GM18505 (cell line): ENCODE results near the gene TRIM9.
"Not testable (repeated sequence)": the region's sequence is repeated elsewhere in the genome, so short reads cannot be mapped to it uniquely, and the experiment has no call there.

Experiments
- ATAC-seq: cut with Tn5 transposase; IDR thresholded peaks from one replicate; pipeline ENCODE4 v1.9.1; 2021; ENCODE audit not compliant: unreplicated experiment
- POLR2A ChIP-seq: IDR thresholded peaks from 4 replicates; pipeline ENCODE4 v1.6.1; 2011; ENCODE audit warnings: borderline replicate concordance; ENCODE audit not compliant: insufficient read depth, insufficient read length; ENCODE audit errors: extremely low read depth

TRIM9 gene

DNA sequence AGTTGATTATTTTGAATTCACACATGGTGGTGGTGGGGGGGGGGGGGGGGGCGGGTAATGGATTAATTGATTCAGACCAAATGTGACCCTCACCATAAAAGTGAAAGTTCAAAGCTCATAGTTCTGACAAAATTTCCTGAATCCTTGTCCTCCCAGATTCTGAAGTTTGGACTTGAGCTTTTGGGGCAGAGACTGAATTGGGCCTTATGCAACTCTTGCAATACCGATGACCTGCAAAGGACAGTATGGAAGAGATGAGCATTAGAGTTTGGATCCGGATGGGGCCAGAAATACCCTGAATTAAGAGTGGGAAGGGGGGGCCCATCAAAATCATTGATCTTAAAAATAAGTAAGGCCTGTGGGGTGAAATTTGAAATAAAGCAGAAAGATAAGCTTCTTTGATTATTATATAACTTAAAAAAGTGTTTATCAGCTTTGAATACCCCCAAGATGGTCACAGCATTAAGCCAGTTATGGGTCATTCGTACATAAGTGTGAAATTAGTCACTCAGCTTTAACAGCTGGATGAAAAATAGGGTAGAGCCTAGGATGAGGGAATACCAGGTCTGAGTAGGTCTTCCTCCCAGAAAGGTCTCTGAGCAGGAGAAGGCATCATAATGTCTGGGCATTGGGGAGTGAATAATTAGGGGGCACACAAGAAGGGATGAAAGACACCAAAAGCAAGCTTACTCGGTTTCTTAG, 148.5 kb downstream of the TRIM9 start:
- TF ChIP-seq POLR2A: no peak
- ATAC-seq: no peak

DNA sequence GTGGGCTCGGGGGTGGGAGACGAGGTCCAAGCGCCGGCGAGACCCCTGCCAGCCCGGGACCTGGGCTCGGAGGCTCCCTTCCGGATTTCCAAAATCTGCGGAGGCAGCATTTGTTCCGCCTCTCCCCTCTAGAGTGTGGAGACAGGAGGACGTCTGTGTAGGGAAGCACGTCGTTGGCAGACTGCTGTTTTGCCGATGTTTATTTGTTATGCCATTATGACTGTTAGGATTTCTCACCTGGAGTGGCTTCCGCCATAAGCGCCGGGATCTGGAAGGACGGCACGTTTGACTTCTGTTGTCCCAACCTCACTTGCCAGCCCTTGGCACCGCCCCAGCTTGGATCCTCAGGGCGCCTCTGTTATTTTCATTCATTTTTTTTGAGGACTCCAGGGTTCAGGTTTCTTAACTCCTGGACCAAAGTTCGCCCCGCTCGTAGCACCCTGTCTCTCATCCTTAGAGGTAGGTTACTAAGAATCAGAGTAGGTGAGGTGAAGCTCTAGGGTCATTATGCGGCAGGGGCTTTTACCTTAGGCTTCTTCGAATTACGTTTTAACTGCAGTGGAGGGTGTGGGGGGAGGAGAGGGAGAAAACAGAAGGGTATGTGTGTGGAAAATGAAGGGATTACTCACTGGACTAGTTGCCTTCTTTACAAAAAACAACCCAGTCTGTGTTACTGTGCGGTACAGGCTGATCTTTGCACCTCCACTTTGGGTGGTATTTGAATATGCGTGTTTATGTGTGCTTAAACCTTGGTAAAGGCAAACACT, 150.1 kb downstream of the TRIM9 start:
- no peak for ATAC-seq
- TF ChIP-seq POLR2A: no peak

DNA sequence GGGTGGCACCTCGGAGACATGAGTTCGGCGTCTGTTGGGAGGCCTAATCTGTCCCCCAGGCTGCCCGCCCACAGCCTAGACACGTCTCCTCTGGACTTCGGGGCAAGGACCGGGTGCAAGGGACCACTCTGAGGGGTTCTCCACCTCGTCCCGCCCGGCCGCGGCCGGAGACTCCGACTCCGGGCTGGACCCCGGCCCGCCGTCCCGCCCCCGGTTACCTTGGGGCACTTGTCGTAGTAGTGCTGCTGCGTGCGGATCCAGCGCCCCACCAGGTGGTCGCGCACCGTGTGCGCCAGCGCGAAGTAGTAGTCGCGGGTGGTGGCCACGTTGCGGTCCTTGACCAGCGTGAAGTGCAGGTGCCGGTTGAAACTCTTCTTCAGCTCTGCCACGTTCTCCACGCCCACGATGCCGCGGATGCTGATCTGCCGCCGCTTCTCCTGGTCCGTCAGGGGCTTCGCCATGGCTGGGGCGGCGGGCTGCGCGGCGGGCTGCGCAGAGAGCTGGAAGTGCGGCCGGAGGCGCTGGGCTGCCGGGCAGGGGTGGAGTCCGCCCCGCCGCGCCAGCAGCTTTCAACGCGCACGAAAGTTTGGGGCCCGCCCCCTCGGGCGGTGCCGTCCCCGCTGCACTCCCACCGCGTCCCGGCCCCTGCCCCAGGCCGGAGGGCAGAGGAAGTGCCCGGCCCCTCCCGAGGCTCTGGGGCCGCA, 150.8 kb downstream of the TRIM9 start, which contains the start of gene PYGL:
TSS of gene PYGL (minus strand) at position 541 of the 704 bp plus-strand sequence. CDS start at position 461, 80 bp downstream.
- ATAC-seq: no peak
- no peak for TF ChIP-seq POLR2A

DNA sequence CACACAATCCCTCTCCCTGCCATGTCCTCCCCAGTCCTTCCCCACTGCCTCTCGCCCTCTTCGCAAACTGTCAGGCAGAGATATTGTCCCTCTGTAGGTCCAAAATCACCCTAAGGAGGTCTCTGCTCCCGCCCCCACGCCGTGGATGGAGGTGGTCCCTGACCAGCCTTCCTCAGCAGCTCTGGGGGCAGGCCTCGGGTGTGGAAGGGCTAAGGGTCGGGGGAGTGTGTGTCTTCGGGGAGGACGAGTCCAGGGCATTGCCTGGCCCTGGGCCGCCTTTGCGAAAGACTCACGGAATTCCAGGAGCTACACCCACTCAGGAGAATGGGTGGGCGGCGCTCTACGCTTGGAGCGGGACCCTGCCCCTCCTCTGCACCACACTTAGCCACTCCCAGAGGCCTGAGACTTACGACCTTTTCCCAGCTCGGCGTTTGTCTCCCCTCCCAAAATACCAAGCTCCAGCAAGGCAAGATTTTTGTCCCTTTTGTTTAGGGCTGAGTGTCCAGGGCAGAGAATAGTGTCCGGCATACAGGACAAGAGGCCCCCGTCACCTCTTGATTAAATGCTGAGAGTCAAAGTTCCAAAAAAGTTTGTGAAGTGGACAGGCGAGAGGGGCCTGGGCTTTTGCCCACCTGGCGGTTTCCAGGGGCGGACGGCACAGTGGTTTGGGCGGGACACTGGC, 151.5 kb downstream of the TRIM9 start:
- no peak for TF ChIP-seq POLR2A
- no peak for ATAC-seq

DNA sequence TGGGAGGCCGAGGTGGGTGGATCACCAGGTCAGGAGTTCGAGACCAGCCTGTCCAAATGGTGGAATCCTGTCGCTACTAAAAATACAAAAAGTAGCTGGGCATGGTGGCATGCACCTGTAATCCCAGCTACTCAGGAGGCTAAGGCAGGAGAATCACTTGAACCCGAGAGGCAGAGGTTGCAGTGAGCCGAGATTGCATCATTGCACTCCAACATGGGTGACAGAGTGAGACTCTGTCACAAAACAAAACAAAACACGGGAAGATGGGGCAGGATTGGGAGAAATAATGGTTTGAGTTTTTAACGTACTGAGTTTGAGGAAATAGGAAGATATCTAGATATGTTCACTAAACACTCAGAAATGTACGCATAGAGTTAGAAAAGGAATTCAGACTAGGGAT, 153.3 kb downstream of the TRIM9 start:
- not testable (repeated sequence) for ATAC-seq

DNA sequence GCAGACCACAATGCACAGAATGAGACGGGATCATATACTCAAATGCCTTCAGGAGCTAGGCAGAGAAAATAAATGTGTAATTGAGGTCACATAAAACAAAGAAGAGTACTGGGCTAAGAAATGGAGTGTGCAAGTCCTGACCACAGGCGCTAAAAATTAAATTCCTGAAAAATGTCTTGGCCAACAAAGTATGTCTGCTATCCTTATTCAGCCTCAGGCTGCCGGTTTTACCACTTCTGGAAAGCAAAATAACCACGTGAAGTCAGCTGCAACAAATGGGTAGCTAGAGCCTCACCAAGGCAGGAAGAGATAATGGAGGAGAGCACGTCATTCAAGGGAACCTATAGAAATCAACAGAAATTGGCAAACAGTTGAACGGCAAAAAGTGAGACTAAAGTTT, 153.8 kb downstream of the TRIM9 start:
- ATAC-seq: no peak

DNA sequence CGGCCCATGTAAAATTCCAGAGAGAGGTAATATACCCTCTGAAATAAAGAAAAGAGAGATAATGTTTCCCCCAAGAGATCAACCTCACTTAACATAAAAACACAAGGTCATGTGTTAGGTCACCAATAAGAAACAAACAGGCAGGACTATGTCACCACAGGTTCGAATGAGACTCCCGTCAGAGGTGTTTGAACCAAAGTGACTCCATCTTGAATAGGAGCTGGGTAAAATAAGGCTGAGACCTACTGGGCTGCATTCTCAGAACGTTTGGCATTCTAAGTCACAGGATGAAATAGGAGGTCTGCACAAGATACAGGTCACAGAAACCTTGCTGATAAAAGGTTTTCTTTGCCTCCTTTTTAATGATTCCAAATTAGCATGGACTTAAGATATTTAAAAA, 157.1 kb downstream of the TRIM9 start:
- no peak for TF ChIP-seq POLR2A
- no peak for ATAC-seq

More for the DNA sequence above, 153.8 kb downstream of the TRIM9 start:
- no peak for TF ChIP-seq POLR2A

DNA sequence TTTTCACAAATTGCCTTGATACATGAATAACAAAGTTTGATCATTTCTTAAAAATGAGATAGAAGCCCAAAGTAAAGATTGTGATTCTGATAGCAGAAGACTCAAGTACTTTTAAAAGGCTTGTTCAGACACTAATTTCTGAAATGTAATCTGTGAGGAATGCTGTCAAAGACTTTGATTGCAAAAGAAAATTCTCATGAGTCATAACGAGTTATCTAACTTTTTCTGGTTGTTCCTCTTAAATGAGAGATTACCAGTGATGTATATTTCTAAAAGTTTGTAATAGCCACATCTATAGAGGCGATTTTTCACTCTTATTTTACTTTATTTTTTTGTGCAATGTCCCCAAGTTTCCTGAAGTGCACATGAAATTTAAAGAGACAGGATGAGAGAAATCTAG, 157.6 kb downstream of the TRIM9 start:
- no peak for TF ChIP-seq POLR2A
- no peak for ATAC-seq

DNA sequence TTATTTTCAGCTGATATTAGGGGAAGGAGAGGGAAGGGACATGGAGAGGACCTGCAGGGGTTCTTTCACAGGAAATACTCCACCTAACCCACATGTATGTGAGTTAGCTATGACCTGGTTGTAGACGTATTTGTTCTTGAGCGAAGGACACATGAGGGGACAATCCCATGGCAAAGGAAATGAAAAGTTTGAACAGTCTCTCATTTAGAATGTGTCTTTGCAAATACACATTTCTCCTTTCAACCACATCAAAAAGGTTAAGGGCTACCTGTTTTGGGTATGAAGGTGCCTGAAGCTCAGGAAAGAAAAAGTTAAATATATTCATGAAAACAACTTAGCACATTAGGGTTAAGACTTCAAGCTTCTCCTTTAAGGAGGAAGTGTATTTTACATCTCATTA, 158.0 kb downstream of the TRIM9 start:
- no peak for TF ChIP-seq POLR2A
- ATAC-seq: no peak

DNA sequence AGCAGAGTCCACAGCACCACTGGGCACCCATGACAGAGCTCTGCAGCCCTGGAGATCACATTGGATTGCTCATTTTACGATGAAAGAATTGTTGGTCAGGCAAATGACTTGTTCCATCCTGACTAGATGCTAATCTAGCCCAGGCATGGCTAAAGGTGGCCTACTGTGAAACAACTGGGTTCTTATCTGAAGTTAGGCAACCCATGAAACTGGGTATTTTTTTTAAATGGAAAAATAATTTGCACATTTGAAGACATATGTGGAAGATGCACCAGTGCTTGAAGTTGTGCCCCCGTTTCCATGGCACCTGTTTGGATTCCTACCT, 158.9 kb downstream of the TRIM9 start:
- no peak for ATAC-seq
- no peak for TF ChIP-seq POLR2A

DNA sequence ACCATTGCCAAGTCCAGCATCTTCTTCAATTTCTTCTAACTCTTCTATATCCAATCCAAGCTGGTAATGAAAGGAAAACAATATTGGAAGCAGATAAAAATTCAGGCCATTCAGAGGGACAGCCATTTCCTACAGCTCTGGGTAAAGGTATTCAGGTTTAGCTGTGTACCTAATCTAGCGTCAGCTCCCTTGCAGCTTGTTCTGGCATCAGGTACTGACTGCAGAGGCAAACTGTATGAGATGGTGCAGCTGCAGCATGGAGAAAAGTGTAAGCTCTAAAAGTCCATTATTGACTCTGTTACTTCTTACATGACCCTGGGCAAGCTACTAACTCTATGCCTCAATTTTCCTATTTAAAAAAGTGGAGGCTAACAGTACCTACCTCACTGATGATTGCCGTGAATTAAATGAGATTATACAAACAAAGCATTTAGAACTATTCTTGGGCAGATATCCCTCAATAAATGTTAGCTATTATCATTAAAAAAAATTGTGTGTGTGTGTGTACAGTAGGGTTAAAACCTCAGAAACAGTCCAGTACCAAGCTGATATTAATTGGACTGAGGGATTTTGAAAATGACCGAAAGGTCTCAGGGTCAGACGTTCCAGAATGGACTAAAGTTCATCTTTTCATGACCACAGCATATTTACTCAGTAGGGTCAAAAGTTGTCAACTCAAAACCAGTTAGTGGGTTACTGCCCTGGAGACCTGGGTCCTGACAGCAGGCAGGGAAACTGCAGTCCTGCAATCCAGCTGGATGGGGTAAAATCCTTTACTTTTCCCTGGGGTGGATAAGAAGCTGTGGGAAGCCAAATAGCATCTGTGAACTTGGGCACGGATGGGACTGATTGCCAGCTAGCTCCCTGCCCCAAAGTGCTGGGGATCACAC, 159.5 kb downstream of the TRIM9 start:
- no peak for ATAC-seq
- TF ChIP-seq POLR2A: no peak

DNA sequence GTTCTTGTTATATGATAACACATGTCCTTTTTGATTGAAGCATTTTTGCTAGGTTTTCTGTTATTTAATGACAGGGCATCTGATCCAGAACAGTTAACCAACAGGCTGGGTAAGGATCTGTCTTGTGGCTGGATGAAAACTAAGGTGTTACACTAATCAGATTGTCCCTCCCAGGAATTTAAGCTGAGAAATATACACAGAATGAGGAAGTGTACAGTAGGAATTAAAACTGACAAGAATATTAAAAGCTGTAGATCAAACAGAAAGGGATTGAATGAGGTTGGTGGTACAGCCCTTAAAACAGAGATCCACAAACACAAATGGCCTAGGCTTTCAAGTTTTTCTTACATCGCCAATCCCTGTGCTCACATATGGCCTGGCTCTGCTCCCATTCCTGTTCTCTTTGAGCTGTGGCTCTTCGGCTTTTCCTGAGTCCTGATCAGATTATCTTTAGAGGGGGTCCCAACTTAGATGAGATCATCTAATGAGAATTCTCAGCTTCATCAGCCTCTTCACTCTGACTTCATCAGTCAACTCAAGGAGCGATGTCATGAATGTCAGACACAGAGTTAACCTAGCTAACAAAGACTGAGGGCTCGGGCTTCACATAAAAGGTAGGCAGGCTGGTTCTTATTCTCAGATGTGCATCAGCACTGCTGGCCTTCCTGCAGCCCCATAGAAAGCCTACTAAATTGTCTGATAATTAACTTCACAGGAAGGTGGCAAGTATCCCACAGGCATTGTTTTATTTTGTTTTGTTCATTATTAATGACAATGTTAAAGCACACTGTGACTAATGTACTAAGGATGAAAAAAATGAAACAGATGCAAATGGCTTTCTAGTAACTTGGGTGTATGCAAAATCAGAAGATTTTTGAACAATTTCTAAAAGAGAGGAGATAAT, 162.1 kb downstream of the TRIM9 start:
- TF ChIP-seq POLR2A: no peak
- no peak for ATAC-seq

DNA sequence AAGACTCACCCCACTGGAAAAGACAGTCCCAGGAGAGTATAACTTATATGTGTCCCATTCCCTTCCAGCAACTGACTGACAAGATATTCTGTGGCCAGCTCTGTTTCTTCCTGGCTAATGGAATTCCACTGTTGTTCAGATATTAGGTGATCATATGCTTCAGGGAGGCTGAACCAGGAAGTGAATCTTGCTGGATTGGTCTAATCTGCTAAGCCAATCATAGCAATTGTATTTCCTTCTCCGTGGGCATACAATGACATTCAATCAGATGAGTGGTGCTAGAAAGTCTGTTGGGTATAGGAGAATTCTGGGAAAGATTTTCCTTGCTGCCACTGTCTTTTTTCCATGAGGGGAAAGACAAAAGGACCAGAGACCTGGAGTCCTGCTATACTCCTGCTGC, 162.7 kb downstream of the TRIM9 start:
- no peak for ATAC-seq
- TF ChIP-seq POLR2A: no peak
